Panc1 (cell line): ENCODE results near the gene C16orf74.

Source experiments
- CTCF ChIP-seq: fragments of 450-650 bp; IDR thresholded peaks from 2 replicates; pipeline ENCODE4 v1.5.1; 2017; ENCODE audit warnings: mild to moderate bottlenecking
- POLR2AphosphoS5 ChIP-seq: IDR thresholded peaks from 2 replicates; pipeline ENCODE4 v1.6.1; 2012; ENCODE audit warnings: mild to moderate bottlenecking, low read depth, low read length, moderate library complexity
- REST ChIP-seq, 2 experiments: IDR thresholded peaks; 2 replicates each; pipeline ENCODE4 v1.6.1; 2011 to 2012; ENCODE audit warnings: low read depth in 2 of 2, control low read depth in 1 of 2, low read length in 1 of 2, mild to moderate bottlenecking in 1 of 2, moderate library complexity in 1 of 2; ENCODE audit not compliant: insufficient read depth in 1 of 2

GRCh38 chr16:85735225-85735635 is 15.7 kb downstream of the C16orf74 start:
- no peak for TF ChIP-seq CTCF
- TF ChIP-seq REST (IDR thresholded peaks at IDR 0.05; ENCODE audit: insufficient read depth in 1 of 2, low read depth in 2 of 2, low read length in 1 of 2) = no peak
- TF ChIP-seq POLR2AphosphoS5 = no peak
